ENCODE results near the gene PREX1. TPM values are rescaled to one million over a fixed set of nuclear protein-coding genes. Genes with fewer than 3 reads are reported as not detected.

PREX1 gene
- total RNA-seq, 1 experiment from 2014 or later: 41.4 TPM

GRCh38 chr20:48736231-48736630, 91.6 kb downstream of the PREX1 start:
- in situ Hi-C loops (cut with HindIII; ENCODE audit: low pct_unique_long_range_greater_than_20kb, low sequenced_read_pairs): no loop called here
- DNase-seq (ENCODE audit: low read depth): no peak

- in situ Hi-C loops (cut with HindIII; ENCODE audit: low pct_unique_long_range_greater_than_20kb, low sequenced_read_pairs): no loop called here
- DNase-seq (ENCODE audit: low read depth): no peak
These were observed 92.7 kb downstream of the PREX1 start for GRCh38 chr20:48735112-48735511.

- DNase-seq (ENCODE audit: low read depth): no peak
- in situ Hi-C loops (cut with HindIII; ENCODE audit: low pct_unique_long_range_greater_than_20kb, low sequenced_read_pairs): no loop called here
These were observed 93.6 kb downstream of the PREX1 start for GRCh38 chr20:48734104-48734749.

GRCh38 chr20:48733296-48733790, 94.5 kb downstream of the PREX1 start:
- in situ Hi-C loops (cut with HindIII; ENCODE audit: low pct_unique_long_range_greater_than_20kb, low sequenced_read_pairs): no loop called here
- peak; percentile 19 for DNase-seq (ENCODE audit: low read depth)

- in situ Hi-C loops (cut with HindIII; ENCODE audit: low pct_unique_long_range_greater_than_20kb, low sequenced_read_pairs): no loop called here
- no peak for DNase-seq (ENCODE audit: low read depth)
These were observed 95.5 kb downstream of the PREX1 start for GRCh38 chr20:48732081-48732829.

GRCh38 chr20:48731536-48731935, 96.3 kb downstream of the PREX1 start:
- DNase-seq (ENCODE audit: low read depth): no peak
- in situ Hi-C loops (cut with HindIII; ENCODE audit: low pct_unique_long_range_greater_than_20kb, low sequenced_read_pairs): no loop called here

GRCh38 chr20:48730977-48731376, 96.8 kb downstream of the PREX1 start:
- no peak for DNase-seq (ENCODE audit: low read depth)
- in situ Hi-C loops (cut with HindIII; ENCODE audit: low pct_unique_long_range_greater_than_20kb, low sequenced_read_pairs): no loop called here

GRCh38 chr20:48729538-48729937, 98.3 kb downstream of the PREX1 start:
- in situ Hi-C loops (cut with HindIII; ENCODE audit: low pct_unique_long_range_greater_than_20kb, low sequenced_read_pairs): no loop called here

GRCh38 chr20:48728042-48728825, 99.6 kb downstream of the PREX1 start:
- in situ Hi-C loops (cut with HindIII; ENCODE audit: low pct_unique_long_range_greater_than_20kb, low sequenced_read_pairs): no loop called here
- no peak for DNase-seq (ENCODE audit: low read depth)

More at GRCh38 chr20:48729538-48729937, 98.3 kb downstream of the PREX1 start:
- DNase-seq (ENCODE audit: low read depth): no peak

- DNase-seq (ENCODE audit: low read depth): no peak
- in situ Hi-C loops (cut with HindIII; ENCODE audit: low pct_unique_long_range_greater_than_20kb, low sequenced_read_pairs): no loop called here
These were observed 100.6 kb downstream of the PREX1 start for GRCh38 chr20:48727226-48727625.

GRCh38 chr20:48725555-48725991, 102.2 kb downstream of the PREX1 start:
- peak; percentile 98 for DNase-seq (ENCODE audit: low read depth)
- in situ Hi-C loops (cut with HindIII; ENCODE audit: low pct_unique_long_range_greater_than_20kb, low sequenced_read_pairs): no loop called here

GRCh38 chr20:48724891-48725554, 102.8 kb downstream of the PREX1 start:
- in situ Hi-C loops (cut with HindIII; ENCODE audit: low pct_unique_long_range_greater_than_20kb, low sequenced_read_pairs): no loop called here
- DNase-seq (ENCODE audit: low read depth): no peak

- in situ Hi-C loops (cut with HindIII; ENCODE audit: low pct_unique_long_range_greater_than_20kb, low sequenced_read_pairs): no loop called here
- no peak for DNase-seq (ENCODE audit: low read depth)
These were observed 103.4 kb downstream of the PREX1 start for GRCh38 chr20:48724382-48724781.

GRCh38 chr20:48723308-48724264, 104.2 kb downstream of the PREX1 start:
- peak; percentile 18 for DNase-seq (ENCODE audit: low read depth)
- in situ Hi-C loops (cut with HindIII; ENCODE audit: low pct_unique_long_range_greater_than_20kb, low sequenced_read_pairs): no loop called here

GRCh38 chr20:48722737-48723191, 105.0 kb downstream of the PREX1 start:
- DNase-seq (ENCODE audit: low read depth): peak; percentile 50
- in situ Hi-C loops (cut with HindIII; ENCODE audit: low pct_unique_long_range_greater_than_20kb, low sequenced_read_pairs): no loop called here

GRCh38 chr20:48722002-48722731, 105.6 kb downstream of the PREX1 start:
- DNase-seq (ENCODE audit: low read depth): peak; percentile 84
- in situ Hi-C loops (cut with HindIII; ENCODE audit: low pct_unique_long_range_greater_than_20kb, low sequenced_read_pairs): no loop called here
